Kidney epithelial cell (primary cell): ENCODE data around the gene MYRIP. TPM values are rescaled to one million over a fixed set of nuclear protein-coding genes. Genes with fewer than 3 reads are reported as not detected.

ENCODE experiments used
- DNase-seq: peaks from one replicate; pipeline ENCODE4 v3.0.0-alpha.2; 2010; ENCODE audit warnings: low read depth
- H3K27me3 ChIP-seq: 2 replicates; pipeline ENCODE4 v1.6.0; 2011; ENCODE audit warnings: low read length; ENCODE audit not compliant: control insufficient read depth, insufficient read depth
- H3K36me3 ChIP-seq: 2 replicates; pipeline ENCODE4 v1.5.1; 2011; ENCODE audit warnings: low read length; ENCODE audit not compliant: control insufficient read depth, insufficient read depth
- H3K4me3 ChIP-seq: 2 replicates; pipeline ENCODE4 v1.5.1; 2011; ENCODE audit warnings: low read depth, mild to moderate bottlenecking, control low read depth, low read length
- CTCF ChIP-seq: IDR thresholded peaks from 2 replicates; pipeline ENCODE4 v1.5.1; 2011; ENCODE audit warnings: mild to moderate bottlenecking, moderate library complexity, low read length, control low read depth, inconsistent platforms; ENCODE audit not compliant: insufficient read depth, poor library complexity, severe bottlenecking
- total RNA-seq: library from RNA; depleted of rRNA; stranded (reverse); fragments of >200 nt; gene quantifications from 2 replicates; pipeline ENCODE4 v1.2.3, GENCODE V29; 2015

Gene MYRIP
- total RNA-seq, 1 donor from 2014 or later, result 0.04 TPM

DNA sequence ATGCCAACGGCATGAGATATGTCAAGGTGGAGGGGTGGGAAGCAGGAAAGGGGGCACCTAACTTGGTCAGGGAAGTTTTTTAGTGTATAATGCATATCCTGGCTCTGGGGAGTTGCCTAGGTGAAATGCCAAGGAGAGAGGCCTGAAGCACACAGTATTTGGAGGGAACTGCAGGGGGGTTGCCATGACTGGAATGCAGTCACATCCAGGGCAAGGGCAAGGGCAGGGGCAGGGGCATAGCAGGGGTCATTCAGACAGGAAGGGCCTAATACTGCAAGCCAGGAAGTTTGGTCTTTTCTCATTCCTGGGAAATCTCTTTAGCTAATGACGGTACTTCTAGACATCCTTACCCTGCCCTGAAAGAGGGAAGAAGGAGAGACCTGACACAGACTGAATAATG is 60.5 kb downstream of the MYRIP start:
- Histone ChIP-seq H3K36me3 (no peaks in the 10 kb centered on the region), H3K27me3 (no peaks in the 10 kb centered on the region), H3K4me3 (no peak overlapping the region)
- no peak for DNase-seq
- TF ChIP-seq CTCF, result no peak

DNA sequence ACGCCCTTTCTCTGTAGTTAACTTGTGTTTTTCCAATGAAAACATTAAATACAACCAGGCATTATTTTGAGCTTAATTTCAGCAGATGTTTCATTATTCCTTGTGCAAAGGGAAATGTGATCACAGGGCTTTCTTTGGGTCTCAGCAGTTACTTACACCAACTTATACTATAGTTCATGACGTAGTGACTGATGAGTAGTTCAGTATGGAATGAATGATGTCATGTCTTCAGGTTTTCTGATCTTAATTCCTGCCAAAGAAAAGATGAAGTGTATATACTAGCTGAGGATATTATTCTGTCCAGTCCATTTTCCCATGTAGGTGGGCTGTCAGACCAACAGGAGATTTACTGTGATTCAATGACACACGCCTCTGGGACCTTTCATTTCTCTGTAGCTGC is 61.3 kb downstream of the MYRIP start:
- H3K36me3 ChIP-seq, result no peaks in the 10 kb centered on the region
- no peaks in the 10 kb centered on the region for H3K27me3 ChIP-seq
- TF ChIP-seq CTCF, result no peak
- DNase-seq, result no peak
- no peak overlapping the region for H3K4me3 ChIP-seq

- TF ChIP-seq CTCF, result no peak
- H3K4me3 ChIP-seq, result no peak overlapping the region
- DNase-seq, result peak; percentile 9
- H3K36me3 ChIP-seq, result no peaks in the 10 kb centered on the region
- H3K27me3 ChIP-seq, result no peaks in the 10 kb centered on the region
Observed at GRCh38 chr3:39879581-39879980, 70.2 kb downstream of the MYRIP start.

GRCh38 chr3:39882111-39882510 is 72.7 kb downstream of the MYRIP start:
- H3K4me3 ChIP-seq, result no peak overlapping the region
- H3K27me3 ChIP-seq, result no peaks in the 10 kb centered on the region
- DNase-seq, result no peak
- no peak for TF ChIP-seq CTCF
- H3K36me3 ChIP-seq, result no peaks in the 10 kb centered on the region

DNA sequence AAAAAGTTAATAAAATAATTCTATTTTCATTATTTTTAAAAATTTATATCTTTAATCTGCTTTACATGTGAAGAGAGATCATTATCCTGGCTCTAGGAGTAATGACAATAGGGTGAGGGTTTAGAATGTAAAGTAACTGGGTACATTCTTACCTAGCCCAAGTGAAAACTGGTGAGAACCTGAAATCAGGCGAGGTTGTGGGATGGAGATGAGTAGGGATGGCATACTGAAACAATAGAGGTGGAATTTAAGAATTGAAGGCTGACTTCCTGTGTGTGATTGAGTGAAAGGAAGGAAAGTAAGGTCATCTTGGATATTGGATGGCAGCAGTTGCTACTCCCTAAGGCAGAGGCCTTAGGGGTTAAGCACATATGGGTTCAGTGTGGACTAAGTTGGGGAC is 82.7 kb downstream of the MYRIP start:
- Histone ChIP-seq H3K27me3 (no peaks in the 10 kb centered on the region), H3K36me3 (no peaks in the 10 kb centered on the region), H3K4me3 (no peak overlapping the region)
- DNase-seq, result no peak
- no peak for TF ChIP-seq CTCF

DNA sequence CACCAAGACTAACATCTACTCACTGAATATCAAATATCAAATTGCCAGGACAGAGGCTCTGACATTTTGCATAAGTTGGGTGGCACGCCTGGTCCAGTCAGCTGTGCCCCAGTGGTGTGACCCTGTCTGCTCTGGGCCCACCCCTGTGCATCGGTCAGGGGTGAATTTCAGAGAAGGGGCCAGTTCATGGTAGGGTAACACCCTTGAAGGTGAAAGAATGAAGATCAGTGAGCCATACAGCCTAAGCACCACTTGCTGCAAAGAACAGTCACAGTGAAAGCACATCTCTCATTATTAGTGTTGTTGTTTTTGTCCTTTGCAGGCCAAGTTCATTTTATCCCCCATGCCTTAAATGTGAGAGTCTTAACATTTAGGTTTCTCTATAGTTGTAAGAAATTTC is 86.8 kb downstream of the MYRIP start:
- no peaks in the 10 kb centered on the region for H3K36me3 ChIP-seq
- H3K4me3 ChIP-seq, result no peak overlapping the region
- no peak for DNase-seq
- H3K27me3 ChIP-seq, result no peaks in the 10 kb centered on the region
- TF ChIP-seq CTCF, result no peak
